OCI-M2 (cell line): ENCODE results near the gene NR1H4.
"Not testable (repeated sequence)": the region's sequence is repeated elsewhere in the genome, so short reads cannot be mapped to it uniquely, and the experiment has no call there.

Experiments
- DNase-seq: peaks from one replicate; lab custom pipeline; 2025; ENCODE audit not compliant: unreplicated experiment; lab: John Stamatoyannopoulos, UW

The NR1H4 gene

DNA sequence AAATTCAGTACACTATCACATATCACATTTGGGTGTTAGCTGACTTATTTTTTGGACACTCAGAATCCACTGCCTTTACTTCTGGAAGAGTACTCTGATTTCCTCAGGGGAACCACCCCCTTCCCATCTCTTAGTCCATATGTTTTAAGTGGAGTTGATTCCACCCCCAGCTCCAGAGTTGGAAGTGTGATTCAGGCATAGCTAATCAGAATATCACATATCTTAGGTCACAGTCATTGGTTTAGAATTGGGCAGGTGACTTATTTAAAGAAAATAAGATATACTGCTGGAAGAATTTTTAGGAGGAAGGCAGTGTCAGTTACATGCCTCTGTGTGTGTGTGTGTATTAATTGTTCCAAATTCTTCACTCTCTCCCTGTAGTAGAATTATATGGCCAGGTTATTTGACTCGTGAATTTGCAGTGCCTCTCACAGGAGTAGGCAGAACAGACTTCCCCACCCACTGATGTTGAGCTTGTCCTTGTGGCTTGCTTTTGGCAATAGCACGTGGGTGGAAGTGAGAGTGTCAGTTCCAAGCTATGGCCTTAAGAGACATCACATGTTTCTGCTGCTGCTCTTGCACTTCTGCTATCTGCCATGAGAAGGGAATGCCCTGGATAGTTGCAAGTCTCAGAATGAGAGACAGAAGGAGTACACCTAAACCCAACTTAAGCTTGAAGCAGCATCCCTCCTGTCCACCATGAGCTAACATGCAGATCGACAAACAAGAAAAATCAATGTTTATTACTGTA is 93.4 kb downstream of the NR1H4 start:
- no peak for DNase-seq

GRCh38 chr12:100567945-100568344 is 94.3 kb downstream of the NR1H4 start:
- no peak for DNase-seq

GRCh38 chr12:100572184-100572583 is 98.5 kb downstream of the NR1H4 start:
- DNase-seq: no peak

- DNase-seq: no peak
Measured at GRCh38 chr12:100573292-100574186, 99.9 kb downstream of the NR1H4 start, which contains the start of gene GAS2L3. Gene GAS2L3 (plus strand): TSS chr12:100573684. CDS start chr12:100594905, 21,221 bp downstream.

- no peak for DNase-seq
Measured at GRCh38 chr12:100574187-100575074, 100.8 kb downstream of the NR1H4 start.

DNA sequence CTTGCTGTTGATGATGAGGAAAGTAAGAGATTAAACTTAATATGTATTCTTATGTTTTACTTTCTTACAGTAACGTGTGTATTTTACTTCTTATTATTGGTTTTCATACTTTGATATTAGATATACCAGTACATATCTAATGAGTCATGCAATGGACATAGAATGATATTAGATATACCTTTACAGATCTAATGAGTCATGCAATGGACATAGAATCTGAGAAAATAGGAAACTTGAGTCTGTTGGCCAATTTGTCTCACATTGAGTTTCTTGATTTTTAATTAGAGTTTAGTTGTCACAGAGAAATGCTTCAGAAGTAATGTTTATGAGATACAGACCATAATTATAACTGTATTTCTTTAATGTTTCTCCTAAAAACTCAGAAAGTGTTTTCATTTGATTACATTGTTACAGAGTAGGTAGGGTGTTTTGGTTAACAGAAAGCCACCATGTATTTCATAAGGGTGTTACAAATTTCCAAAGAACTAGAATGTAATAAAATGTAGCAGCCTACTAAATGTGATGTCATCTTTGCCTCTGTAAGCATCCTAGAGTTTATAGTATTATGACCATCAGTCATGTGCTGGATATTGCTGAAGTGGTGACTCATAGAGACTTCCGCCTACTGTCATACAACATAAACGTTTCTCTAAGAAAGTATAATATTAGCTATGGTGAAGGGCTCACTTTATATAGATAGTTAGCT is 102.8 kb downstream of the NR1H4 start:
- no peak for DNase-seq

GRCh38 chr12:100578923-100579322 is 105.3 kb downstream of the NR1H4 start:
- no peak for DNase-seq

DNA sequence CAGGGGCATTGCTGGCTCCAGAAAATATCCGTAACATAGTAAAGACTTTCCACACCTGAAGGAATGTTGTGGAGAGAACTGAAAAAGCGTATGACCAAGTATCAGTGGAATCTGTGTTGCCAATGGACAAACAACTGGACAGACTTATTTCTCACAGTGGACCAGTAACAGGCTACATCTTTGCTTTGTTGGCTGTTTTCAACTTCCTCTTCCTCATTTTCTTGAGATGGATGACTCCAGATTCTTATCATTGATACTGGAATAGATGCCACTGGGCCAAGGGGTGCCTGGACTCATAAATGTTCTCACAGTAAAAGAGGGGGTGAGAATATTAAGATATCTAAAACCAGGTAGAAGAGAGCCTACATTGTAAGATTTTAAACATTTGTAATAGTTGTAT is 106.2 kb downstream of the NR1H4 start:
- DNase-seq: no peak

GRCh38 chr12:100584256-100584655 is 110.6 kb downstream of the NR1H4 start:
- no peak for DNase-seq

DNA sequence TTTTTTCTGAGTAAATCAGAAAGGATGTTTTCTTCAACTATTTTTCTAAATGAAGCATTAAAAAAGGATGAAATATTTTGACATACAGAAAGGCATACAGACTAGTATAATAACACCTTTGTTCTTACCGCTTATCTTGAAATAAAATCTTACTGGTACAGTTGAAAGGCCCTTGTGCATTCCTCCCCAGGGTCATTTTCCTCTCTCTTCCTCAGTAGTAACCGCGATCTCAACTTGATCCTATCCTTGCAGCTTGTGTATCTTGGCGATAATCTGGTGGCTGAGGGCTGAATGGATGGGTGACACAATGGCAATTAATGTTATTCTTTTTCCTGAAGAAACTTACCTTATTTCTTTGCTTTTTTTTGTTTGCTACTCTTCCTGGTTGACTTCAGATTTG is 118.3 kb downstream of the NR1H4 start:
- DNase-seq: no peak

DNA sequence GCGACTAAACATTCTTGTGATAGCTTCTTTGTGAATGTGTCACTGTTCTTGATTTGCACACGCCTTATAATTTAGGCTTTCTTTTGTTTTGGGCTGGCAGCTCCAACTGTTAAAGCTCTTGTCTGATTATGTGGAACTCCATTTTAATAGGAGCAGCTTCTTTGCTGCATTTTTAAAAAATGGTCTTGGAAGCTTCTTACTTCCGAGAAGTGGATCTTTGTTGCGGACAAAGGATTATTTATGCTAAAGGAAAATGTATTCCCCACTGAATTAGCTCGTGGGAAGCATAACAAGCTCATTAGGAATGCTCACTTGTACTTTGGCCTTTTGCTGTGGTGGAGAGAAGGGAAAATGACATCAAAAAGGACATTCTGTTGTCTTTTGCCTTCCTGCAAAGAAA is 119.8 kb downstream of the NR1H4 start:
- DNase-seq: no peak

GRCh38 chr12:100601626-100602025 is 128.0 kb downstream of the NR1H4 start:
- DNase-seq: no peak

DNA sequence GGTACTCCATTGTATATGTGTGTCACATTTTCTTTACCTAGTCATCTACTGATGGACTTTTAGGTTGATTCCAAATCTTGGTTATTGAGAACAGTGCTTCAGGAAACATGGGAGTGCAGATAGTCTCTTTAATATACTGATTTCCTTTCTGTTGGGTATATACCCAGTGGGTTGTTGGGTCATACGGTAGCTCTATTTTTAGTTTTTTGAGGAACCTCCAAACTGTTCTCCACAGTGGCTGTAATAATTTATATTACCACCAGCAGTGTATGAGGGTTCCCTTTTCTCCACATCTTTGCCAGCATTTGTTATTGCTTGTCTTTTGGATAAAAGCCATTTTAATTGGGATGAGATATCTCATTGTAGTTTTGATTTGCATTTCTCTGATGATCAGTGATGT is 129.3 kb downstream of the NR1H4 start:
- DNase-seq: not testable (repeated sequence)

GRCh38 chr12:100608776-100609175 is 135.1 kb downstream of the NR1H4 start:
- no peak for DNase-seq

DNA sequence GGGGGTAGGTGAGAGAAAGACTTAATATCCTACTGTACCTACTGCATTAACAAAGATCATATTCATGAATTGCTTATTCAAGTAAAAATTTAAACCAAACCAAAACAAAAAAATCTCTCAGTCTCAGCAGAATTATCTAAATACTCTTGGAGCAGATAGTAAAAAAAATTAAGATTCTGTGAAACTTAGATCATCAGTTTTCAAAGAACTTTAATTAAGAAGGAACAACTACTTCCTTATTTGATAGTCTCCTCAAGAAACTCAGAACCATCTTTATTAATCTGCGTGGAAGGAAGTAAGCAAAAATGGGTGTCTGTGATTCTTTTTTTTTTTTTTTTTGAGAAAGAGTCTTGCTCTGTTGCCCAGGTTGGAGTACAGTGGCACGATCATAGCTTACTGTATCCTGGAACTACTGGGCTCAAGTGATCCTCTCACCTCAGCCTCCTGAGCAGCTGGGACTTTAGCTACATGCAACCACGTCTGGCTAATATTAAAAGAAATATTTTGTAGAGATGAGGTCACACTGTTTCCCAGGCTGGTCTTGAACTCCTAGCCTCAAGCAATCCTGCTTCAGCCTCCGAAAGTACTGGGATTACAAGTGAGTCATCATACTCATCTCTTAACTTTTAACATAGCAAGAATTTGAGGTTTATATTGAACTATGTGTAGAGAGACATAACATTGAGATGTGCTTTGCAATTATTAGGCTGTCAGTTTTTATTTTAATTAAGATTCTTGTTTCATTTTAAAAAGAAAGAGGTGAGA is 137.2 kb downstream of the NR1H4 start:
- no peak for DNase-seq

DNA sequence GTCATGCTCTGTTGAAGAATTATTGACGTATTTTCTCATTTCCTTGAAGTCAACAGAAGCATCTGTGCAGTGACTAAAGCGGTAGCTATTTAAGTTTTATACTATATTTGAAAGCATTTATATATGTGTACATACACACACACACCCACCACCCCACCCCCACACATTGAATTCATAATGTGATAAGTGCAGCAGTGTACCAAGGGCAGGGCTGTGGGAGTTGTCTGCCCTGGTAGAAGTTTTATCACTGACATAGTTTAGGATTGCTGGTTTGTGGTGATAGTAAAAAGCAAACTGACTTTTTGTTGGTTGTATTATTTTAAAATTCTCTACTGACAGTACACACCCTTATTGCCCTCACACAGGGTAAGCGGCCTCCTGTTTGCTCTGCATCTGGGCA is 138.9 kb downstream of the NR1H4 start:
- no peak for DNase-seq
